ENCODE measurements around the gene PCDHGB1. TPM values are rescaled to one million over a fixed set of nuclear protein-coding genes. Genes with fewer than 3 reads are reported as not detected.

Gene PCDHGB1
- total and polyA plus RNA-seq, 2 donors, result 0.11 to 0.14 TPM

DNA sequence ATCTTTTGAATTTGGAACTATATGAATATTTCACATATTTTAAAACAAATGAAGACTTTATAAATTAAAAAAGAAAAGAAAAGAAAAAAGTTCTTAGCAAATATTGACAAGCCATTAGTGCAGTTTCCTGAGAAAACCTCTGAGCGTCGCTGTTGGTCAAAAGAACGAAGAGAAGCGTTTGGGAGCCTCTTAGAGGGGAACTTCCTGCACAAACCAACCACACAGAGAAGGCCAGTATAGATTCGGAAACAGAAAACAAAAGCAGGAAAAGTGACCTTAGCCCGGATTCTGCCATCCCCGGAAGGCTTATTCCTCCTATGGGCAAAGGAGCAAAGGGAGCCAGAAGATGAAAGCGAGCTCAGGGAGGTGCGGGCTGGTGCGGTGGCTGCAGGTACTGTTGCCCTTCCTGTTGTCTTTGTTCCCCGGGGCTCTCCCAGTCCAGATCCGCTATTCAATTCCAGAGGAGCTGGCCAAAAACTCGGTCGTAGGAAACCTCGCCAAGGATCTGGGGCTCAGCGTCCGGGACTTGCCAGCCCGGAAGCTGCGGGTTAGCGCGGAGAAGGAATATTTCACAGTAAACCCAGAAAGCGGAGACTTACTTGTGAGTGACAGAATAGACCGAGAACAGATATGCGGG, 10.0 kb downstream of the PCDHGB1 start, which contains the start of gene PCDHGB2:
Gene PCDHGB2, plus strand, starts transcription at position 205 of the 637 bp plus-strand sequence. Its CDS starts 142 bp downstream, at position 347.
- no peak within 1 kb of the TSS for H3K27ac ChIP-seq (ENCODE audit: low read depth in 1 of 2, low read length in 1 of 2)
- H3K27me3 ChIP-seq (ENCODE audit: control insufficient read depth in 2 of 2, insufficient read depth in 1 of 2, low read length in 1 of 2), result peaks cover 13 to 62% of the 10 kb centered on the region in 2 donors
- no peaks in the 10 kb centered on the region for H3K36me3 ChIP-seq (ENCODE audit: control insufficient read depth in 2 of 2, insufficient read depth in 2 of 2, low read length in 1 of 2)
- WGBS, result 24% methylated on average over 24 of the region's 24 CpGs
- DNase-seq (ENCODE audit: low read depth in 6 of 9, low spot score in 9 of 9), result peak in 4 of 9 donors; percentile 8 to 52 (median 20)
- H3K9me3 ChIP-seq (ENCODE audit: control insufficient read depth in 2 of 2, insufficient read depth in 1 of 2, low read length in 1 of 2), result peaks cover 27 to 44% of the 10 kb centered on the region in 2 donors
- peaks cover 0 to 3% of the 10 kb centered on the region in 2 donors for H3K4me1 ChIP-seq (ENCODE audit: control insufficient read depth in 2 of 2, insufficient read depth in 2 of 2, low read length in 2 of 2)
- peak within 1 kb of the TSS; percentile 28 to 38 for H3K4me3 ChIP-seq (ENCODE audit: low read length in 2 of 2)

GRCh38 chr5:141360685-141361084, 10.8 kb downstream of the PCDHGB1 start:
- Histone ChIP-seq H3K4me1 (ENCODE audit: control insufficient read depth in 2 of 2, insufficient read depth in 2 of 2, low read length in 2 of 2) (peaks cover 0 to 3% of the 10 kb centered on the region in 2 donors), H3K4me3 (ENCODE audit: low read length in 2 of 2) (no peak overlapping the region), H3K9me3 (ENCODE audit: control insufficient read depth in 2 of 2, insufficient read depth in 1 of 2, low read length in 1 of 2) (peaks cover 25 to 39% of the 10 kb centered on the region in 2 donors), H3K36me3 (ENCODE audit: control insufficient read depth in 2 of 2, insufficient read depth in 2 of 2, low read length in 1 of 2) (no peaks in the 10 kb centered on the region), H3K27ac (ENCODE audit: low read depth in 1 of 2, low read length in 1 of 2) (no peak overlapping the region), H3K27me3 (ENCODE audit: control insufficient read depth in 2 of 2, insufficient read depth in 1 of 2, low read length in 1 of 2) (peaks cover 13 to 62% of the 10 kb centered on the region in 2 donors)
- WGBS, result 45% methylated on average over 15 of the region's 15 CpGs
- DNase-seq (ENCODE audit: low read depth in 6 of 9, low spot score in 9 of 9), result no peak

DNA sequence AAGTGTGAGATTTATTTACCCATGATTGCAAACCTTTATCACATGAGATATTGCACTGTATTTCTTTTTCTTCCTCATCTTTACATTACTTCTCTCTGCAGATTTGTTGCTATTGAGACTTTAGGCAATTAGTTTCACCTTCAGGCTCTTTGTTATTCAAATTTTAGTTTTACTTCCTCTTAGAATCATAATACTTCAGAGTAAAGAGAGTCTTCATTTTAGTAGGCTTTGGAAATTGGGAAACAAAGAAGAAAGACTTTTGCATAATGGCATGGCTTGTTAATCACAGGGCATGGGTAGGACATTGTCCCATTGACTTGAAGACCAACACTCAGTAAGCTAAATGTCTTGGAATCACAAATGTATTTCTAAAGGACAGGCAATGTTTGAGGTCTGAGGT, 12.8 kb downstream of the PCDHGB1 start:
- Histone ChIP-seq H3K4me3 (ENCODE audit: low read length in 2 of 2) (no peak overlapping the region), H3K4me1 (ENCODE audit: control insufficient read depth in 2 of 2, insufficient read depth in 2 of 2, low read length in 2 of 2) (peaks cover 0 to 3% of the 10 kb centered on the region in 2 donors), H3K27ac (ENCODE audit: low read depth in 1 of 2, low read length in 1 of 2) (no peak overlapping the region), H3K27me3 (ENCODE audit: control insufficient read depth in 2 of 2, insufficient read depth in 1 of 2, low read length in 1 of 2) (peaks cover 13 to 62% of the 10 kb centered on the region in 2 donors), H3K9me3 (ENCODE audit: control insufficient read depth in 2 of 2, insufficient read depth in 1 of 2, low read length in 1 of 2) (peaks cover 24 to 37% of the 10 kb centered on the region in 2 donors), H3K36me3 (ENCODE audit: control insufficient read depth in 2 of 2, insufficient read depth in 2 of 2, low read length in 1 of 2) (no peaks in the 10 kb centered on the region)
- DNase-seq (ENCODE audit: low read depth in 6 of 9, low spot score in 9 of 9), result no peak

GRCh38 chr5:141363952-141364660, 14.2 kb downstream of the PCDHGB1 start, which contains the start of gene PCDHGA5:
PCDHGA5 (plus strand) TSS chr5:141364162; CDS start chr5:141364331, 169 bp downstream.
- Histone ChIP-seq H3K27ac (ENCODE audit: low read depth in 1 of 2, low read length in 1 of 2) (no peak within 1 kb of the TSS), H3K4me3 (ENCODE audit: low read length in 2 of 2) (no peak within 1 kb of the TSS), H3K9me3 (ENCODE audit: control insufficient read depth in 2 of 2, insufficient read depth in 1 of 2, low read length in 1 of 2) (peaks cover 24 to 37% of the 10 kb centered on the region in 2 donors), H3K27me3 (ENCODE audit: control insufficient read depth in 2 of 2, insufficient read depth in 1 of 2, low read length in 1 of 2) (peaks cover 13 to 62% of the 10 kb centered on the region in 2 donors), H3K4me1 (ENCODE audit: control insufficient read depth in 2 of 2, insufficient read depth in 2 of 2, low read length in 2 of 2) (peaks cover 0 to 3% of the 10 kb centered on the region in 2 donors), H3K36me3 (ENCODE audit: control insufficient read depth in 2 of 2, insufficient read depth in 2 of 2, low read length in 1 of 2) (no peaks in the 10 kb centered on the region)
- WGBS, result 29% methylated on average over 34 of the region's 34 CpGs
- no peak for DNase-seq (ENCODE audit: low read depth in 6 of 9, low spot score in 9 of 9)

DNA sequence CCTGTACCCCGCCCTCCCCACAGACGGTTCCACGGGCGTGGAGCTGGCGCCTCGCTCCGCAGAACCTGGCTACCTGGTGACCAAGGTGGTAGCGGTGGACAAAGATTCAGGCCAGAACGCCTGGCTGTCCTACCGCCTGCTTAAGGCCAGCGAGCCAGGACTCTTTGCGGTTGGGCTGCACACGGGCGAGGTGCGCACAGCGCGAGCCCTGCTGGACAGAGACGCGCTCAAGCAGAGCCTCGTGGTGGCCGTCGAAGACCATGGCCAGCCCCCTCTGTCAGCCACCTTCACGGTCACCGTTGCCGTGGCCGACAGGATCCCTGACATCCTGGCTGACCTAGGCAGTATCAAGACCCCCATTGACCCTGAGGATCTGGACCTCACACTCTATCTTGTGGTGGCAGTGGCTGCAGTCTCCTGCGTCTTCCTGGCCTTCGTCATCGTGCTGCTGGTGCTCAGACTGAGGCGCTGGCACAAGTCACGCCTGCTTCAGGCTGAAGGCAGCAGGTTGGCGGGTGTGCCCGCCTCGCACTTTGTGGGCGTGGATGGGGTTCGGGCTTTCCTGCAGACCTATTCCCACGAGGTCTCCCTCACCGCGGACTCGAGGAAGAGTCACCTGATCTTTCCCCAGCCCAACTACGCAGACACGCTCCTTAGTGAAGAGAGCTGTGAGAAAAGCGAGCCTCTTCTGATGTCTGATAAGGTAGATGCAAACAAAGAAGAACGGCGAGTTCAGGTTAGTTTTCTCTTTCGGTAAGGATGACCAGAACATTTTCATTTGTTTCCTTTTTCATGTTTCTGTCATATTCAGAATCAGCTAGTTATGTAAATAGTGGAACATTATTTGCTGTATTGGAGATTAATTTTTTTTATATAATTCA, 16.4 kb downstream of the PCDHGB1 start:
- no peaks in the 10 kb centered on the region for H3K36me3 ChIP-seq (ENCODE audit: control insufficient read depth in 2 of 2, insufficient read depth in 2 of 2, low read length in 1 of 2)
- 41% methylated on average over 46 of the region's 46 CpGs for WGBS
- no peak for DNase-seq (ENCODE audit: low read depth in 6 of 9, low spot score in 9 of 9)
- peaks cover 19 to 43% of the 10 kb centered on the region in 2 donors for H3K9me3 ChIP-seq (ENCODE audit: control insufficient read depth in 2 of 2, insufficient read depth in 1 of 2, low read length in 1 of 2)
- peaks cover 10 to 65% of the 10 kb centered on the region in 2 donors for H3K27me3 ChIP-seq (ENCODE audit: control insufficient read depth in 2 of 2, insufficient read depth in 1 of 2, low read length in 1 of 2)
- H3K27ac ChIP-seq (ENCODE audit: low read depth in 1 of 2, low read length in 1 of 2), result no peak overlapping the region
- H3K4me1 ChIP-seq (ENCODE audit: control insufficient read depth in 2 of 2, insufficient read depth in 2 of 2, low read length in 2 of 2), result no peaks in the 10 kb centered on the region
- H3K4me3 ChIP-seq (ENCODE audit: low read length in 2 of 2), result no peak overlapping the region

- DNase-seq (ENCODE audit: low read depth in 6 of 9, low spot score in 9 of 9), result peak in 1 of 9 donors; percentile 39
- Histone ChIP-seq H3K27ac (ENCODE audit: low read depth in 1 of 2, low read length in 1 of 2) (no peak within 1 kb of the TSS), H3K4me3 (ENCODE audit: low read length in 2 of 2) (peak within 1 kb of the TSS; percentile 12 to 19), H3K9me3 (ENCODE audit: control insufficient read depth in 2 of 2, insufficient read depth in 1 of 2, low read length in 1 of 2) (peaks cover 16 to 49% of the 10 kb centered on the region in 2 donors), H3K27me3 (ENCODE audit: control insufficient read depth in 2 of 2, insufficient read depth in 1 of 2, low read length in 1 of 2) (peaks cover 0 to 68% of the 10 kb centered on the region in 2 donors), H3K4me1 (ENCODE audit: control insufficient read depth in 2 of 2, insufficient read depth in 2 of 2, low read length in 2 of 2) (no peaks in the 10 kb centered on the region), H3K36me3 (ENCODE audit: control insufficient read depth in 2 of 2, insufficient read depth in 2 of 2, low read length in 1 of 2) (no peaks in the 10 kb centered on the region)
- WGBS, result 18% methylated on average over 32 of the region's 32 CpGs
These were observed 20.3 kb downstream of the PCDHGB1 start, which contains the start of gene PCDHGB3 for GRCh38 chr5:141369994-141370848. PCDHGB3 (plus strand) TSS chr5:141370242; CDS start chr5:141370395, 153 bp downstream.

GRCh38 chr5:141371572-141372475, 21.9 kb downstream of the PCDHGB1 start:
- peaks cover 12 to 50% of the 10 kb centered on the region in 2 donors for H3K9me3 ChIP-seq (ENCODE audit: control insufficient read depth in 2 of 2, insufficient read depth in 1 of 2, low read length in 1 of 2)
- no peaks in the 10 kb centered on the region for H3K36me3 ChIP-seq (ENCODE audit: control insufficient read depth in 2 of 2, insufficient read depth in 2 of 2, low read length in 1 of 2)
- no peaks in the 10 kb centered on the region for H3K4me1 ChIP-seq (ENCODE audit: control insufficient read depth in 2 of 2, insufficient read depth in 2 of 2, low read length in 2 of 2)
- 44% methylated on average over 69 of the region's 69 CpGs for WGBS
- H3K4me3 ChIP-seq (ENCODE audit: low read length in 2 of 2), result no peak overlapping the region
- DNase-seq (ENCODE audit: low read depth in 6 of 9, low spot score in 9 of 9), result no peak
- peaks cover 0 to 65% of the 10 kb centered on the region in 2 donors for H3K27me3 ChIP-seq (ENCODE audit: control insufficient read depth in 2 of 2, insufficient read depth in 1 of 2, low read length in 1 of 2)
- H3K27ac ChIP-seq (ENCODE audit: low read depth in 1 of 2, low read length in 1 of 2), result no peak overlapping the region
